ENCODE measurements around the gene NME5.
"Not testable (repeated sequence)": the region's sequence is repeated elsewhere in the genome, so short reads cannot be mapped to it uniquely, and the experiment has no call there.

The NME5 gene

DNA sequence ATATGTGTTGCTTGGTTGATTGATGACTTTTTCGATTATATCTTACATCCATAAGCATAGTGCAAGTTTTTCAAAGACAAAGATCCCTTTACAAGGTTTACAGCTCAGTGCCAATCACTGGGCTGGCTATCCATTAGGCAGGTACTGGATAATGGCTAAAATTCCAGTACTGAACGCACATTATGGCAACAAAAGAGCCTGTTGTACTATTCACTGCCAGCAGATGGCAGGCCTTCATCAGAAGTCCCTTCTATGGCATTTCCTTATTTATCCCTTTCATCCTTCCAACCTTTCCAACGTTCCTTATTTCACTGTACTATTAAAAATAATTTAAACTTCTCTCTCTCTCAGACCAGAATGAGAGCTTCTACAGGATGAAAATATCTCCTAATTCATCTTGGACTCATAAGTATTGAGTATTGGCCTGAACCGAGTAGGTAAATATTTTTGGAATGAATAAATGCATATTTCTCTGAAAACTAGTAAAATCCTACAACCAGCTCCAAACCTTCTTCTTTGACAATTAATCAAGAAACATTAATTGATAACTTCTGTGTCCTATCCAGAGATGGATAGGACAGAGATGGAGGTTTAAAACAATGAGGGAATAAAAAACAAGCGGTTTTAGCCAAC is 62.0 kb downstream of the NME5 start:
- DNase-seq, result peak; percentile 58

DNA sequence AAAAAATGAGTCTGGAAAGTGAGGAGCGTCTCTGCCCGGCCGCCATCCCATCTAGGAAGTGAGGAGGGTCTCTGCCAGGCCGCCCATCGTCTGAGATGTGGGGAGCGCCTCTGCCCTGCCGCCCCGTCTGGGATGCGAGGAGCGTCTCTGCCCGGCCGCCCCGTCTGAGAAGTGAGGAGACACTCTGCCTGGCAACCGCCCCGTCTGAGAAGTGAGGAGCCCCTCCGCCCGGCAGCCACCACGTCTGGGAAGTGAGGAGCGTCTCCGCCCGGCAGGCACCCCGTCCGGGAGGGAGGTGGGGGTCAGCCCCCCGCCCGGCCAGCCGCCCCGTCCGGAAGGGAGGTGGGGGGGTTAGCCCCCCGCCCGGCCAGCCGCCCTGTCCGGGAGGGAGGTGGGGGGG is 69.2 kb downstream of the NME5 start:
- DNase-seq, result not testable (repeated sequence)

DNA sequence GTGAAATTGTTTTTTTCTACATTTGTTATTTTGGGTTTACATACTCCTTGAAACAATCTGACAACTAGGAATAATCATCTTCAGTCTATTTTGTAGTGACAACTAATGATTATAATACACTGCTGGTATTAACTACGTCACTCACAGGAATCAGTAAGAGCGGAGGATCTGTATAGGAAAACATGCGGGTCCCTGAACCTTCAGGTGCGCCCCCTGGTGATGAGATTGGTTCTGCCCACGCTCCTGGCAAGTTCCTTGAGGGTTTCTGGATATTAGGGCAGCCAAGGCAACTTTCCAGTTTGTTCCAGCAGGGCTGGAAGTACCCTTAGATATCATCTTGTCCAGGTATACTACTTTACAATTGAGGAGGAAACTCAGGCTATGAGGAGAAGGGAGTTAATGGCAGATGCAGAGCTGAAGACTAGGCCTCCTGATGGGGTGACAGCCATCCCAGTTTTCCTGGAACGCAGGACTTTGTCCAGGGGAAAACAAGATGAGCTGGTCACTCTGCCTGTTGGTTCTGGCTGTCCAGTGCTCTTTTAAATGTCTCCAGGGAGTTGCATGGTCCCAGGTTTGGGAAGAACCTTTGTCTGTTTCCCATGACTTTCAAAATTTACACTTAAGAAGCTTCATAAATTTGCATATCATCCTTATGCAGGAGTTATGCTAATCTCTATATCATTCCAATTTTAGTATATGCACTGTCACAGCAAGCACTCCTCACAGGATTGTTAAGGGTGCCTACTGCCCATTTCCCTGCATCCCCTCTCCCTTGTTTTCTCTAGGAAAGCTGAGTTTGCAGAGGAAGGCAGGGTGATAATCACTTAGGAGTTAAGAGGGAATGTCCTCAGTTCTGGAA is 70.3 kb downstream of the NME5 start:
- peak; percentile 75 for DNase-seq

DNA sequence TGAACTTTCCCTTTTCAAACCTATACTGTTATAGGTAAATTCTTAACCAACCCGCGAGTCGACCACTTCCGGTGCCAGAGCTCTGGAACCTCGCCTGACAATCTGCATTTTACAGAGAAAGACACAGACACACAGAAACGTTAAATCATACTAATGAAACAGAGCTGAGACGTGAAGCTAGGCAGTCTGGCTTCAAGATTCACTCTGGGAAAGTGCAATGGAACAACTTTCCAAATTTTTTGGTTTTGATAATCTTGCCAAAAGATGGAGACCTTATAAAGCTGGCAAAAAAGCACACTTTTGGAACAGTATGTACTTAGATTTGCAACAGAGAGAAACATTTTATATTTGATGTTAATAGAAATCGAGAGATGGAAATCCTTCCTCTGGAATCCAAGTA is 71.3 kb downstream of the NME5 start:
- DNase-seq, result no peak

Data from fibroblast of skin of scalp (primary cell).